ENCODE results near the gene SCAND1.
"Not testable (repeated sequence)": the region's sequence is repeated elsewhere in the genome, so short reads cannot be mapped to it uniquely, and the experiment has no call there.

SCAND1 gene

GRCh38 chr20:35956616-35957015, 2.3 kb upstream of the SCAND1 start:
- no peak for DNase-seq

DNA sequence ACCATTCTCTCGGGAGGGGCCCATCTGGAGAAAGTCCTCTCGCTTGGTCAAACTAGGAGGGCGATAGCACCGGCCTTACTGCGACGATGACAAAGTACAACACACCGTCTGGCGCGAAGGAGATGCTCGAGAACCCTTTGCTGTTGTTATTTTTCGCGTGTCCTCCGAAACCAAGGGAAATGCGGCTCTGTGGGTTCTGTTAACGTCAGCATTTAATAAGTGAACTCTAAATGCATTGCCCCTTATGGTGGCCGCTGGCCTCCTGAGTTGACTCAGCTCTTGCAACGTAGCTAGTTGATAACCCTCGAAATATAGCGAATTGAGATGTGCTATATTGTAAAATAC, 577 bp upstream of the SCAND1 start:
- DNase-seq, result peak; percentile 22 to 39

GRCh38 chr20:35953387-35954199, 709 bp downstream of the SCAND1 start:
- peak; percentile 5 to 31 for DNase-seq

DNA sequence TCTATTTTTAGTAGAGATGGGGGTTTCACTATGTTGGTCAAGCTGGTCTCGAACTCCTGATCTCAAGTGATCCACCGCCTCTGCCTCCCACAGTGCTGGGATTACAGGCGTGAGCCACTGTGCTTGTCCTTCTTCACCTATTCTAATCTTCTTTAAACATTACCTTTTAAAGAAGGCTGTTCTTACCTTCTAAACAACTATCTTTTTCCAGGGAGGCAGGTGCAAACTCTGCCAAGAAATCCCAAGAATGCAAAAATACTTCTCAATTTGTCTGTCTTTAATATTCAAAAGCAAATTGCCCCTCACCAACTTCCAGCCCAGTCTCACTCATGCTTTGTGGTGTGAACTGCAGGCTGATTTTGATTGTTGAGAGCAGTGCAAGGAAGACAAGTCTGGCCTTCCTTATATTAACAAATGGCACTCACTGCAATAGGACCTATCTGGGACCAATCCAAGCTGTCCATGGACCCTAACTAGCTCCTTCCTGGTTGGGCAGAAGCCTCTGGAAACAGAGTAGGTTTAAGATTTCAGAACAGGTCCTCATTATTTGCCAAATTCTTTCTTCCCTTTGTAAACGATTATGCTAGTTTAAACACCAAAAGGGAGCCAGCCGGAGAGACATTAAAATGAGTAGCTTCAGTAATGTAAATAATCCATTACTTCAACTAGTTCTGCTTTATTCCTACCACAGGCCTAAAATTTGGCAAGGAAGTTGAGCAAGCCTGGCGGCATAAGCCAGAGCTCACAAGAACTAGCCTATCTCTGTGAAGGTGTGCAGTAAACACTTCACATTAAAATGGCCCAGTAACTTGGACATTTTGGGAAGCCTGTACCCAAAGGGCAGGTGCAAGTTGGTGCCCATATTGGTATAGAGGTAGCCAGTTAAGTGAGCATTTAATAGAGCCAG, 1.6 kb downstream of the SCAND1 start:
- peak; percentile 53 to 70 for DNase-seq

- not testable (repeated sequence) for DNase-seq
These were observed 2.2 kb downstream of the SCAND1 start for GRCh38 chr20:35952080-35952479.

- no peak for DNase-seq
These were observed 4.2 kb downstream of the SCAND1 start for GRCh38 chr20:35950093-35950492.

- no peak for DNase-seq
These were observed 6.4 kb downstream of the SCAND1 start for GRCh38 chr20:35947907-35948306.

- peak; percentile 52 to 63 for DNase-seq
These were observed 6.8 kb downstream of the SCAND1 start for GRCh38 chr20:35947489-35947888.

DNA sequence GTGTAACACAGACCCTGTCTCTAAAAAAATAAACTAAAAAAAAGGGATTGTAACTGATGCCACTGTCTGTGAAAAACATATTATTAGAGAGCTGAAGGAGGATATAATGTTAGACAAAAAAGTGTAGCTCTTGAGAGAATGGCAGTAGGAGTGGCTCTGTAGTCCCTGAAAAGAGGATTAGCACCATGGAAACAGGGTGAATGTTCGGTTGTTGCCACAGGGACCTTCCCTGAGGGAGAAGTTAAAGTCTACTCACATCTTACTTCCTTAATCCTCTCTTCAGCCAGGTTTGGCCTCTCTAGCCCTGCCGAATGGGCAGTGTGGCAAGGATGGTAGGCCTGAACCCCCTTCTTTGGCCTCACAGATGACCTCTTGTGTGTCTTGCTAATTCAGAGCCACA, 12.1 kb downstream of the SCAND1 start:
- peak in 1 of 2 experiments; percentile 13 for DNase-seq

DNA sequence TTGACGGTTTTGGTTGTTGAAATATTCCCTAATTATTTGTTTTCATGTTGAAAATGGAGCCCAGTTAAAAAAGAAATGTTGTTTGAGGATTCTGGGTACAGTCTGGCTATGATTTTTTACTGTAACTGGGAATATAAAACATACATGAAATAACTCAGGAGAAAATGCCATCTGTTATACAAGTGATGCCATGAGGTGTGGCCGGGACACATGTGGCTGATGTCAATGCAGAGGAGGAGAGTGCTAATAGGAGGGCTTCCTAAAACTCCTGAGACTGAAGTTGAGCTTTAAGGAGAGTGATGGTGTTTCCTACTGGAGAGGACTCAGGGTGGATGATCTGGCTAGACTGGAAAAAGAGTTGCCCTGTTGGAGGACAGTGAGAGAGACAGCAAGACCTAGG, 12.7 kb downstream of the SCAND1 start:
- DNase-seq, result no peak

- no peak for DNase-seq
These were observed 15.0 kb downstream of the SCAND1 start for GRCh38 chr20:35939264-35939663.

GRCh38 chr20:35934050-35934449, 20.3 kb downstream of the SCAND1 start:
- DNase-seq, result no peak

DNA sequence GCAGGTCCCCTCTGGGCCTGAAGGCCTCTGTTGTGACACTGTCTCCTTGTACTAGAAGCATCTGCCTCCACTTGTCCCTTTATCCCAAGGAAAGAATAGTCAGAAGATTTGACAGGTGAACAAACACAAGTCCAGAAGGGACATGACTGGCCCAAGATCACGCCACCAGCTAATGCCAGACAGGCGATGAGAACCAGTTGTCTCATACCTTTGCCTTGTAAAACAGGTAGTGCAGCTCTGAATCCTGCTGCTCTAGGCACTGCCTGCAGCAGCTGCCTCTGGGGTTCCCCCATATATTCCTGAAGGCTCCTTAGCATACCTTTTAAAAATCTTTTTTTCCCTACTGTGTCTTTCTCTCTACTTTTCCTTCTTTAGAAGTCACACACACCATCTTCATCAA, 25.0 kb downstream of the SCAND1 start:
- no peak for DNase-seq

GRCh38 chr20:35920523-35920922, 33.8 kb downstream of the SCAND1 start:
- no peak for DNase-seq

- no peak for DNase-seq
These were observed 36.3 kb downstream of the SCAND1 start for GRCh38 chr20:35918021-35918420.

GRCh38 chr20:35917077-35917476, 37.2 kb downstream of the SCAND1 start:
- DNase-seq, result peak; percentile 83

- DNase-seq, result no peak
These were observed 41.4 kb downstream of the SCAND1 start for GRCh38 chr20:35912881-35913280.

DNA sequence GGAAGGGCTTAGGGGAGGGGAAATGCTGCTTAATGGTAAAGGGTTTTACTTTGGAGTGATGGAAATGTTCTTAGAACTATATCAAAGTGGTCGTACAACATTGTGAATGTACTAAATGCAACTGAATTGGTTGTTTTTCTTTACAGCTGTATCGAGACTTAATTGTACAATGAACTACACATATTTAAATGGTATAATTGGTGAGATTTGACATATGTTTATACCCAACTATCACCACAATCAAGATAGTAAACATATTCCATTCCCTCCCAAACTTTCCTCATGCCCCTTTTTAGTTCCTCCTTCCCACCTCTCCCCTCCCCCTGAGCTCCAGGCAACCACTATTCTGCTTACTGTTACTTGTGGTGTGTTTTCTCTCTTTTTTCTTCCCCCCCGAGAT, 44.0 kb downstream of the SCAND1 start:
- DNase-seq, result no peak

DNA sequence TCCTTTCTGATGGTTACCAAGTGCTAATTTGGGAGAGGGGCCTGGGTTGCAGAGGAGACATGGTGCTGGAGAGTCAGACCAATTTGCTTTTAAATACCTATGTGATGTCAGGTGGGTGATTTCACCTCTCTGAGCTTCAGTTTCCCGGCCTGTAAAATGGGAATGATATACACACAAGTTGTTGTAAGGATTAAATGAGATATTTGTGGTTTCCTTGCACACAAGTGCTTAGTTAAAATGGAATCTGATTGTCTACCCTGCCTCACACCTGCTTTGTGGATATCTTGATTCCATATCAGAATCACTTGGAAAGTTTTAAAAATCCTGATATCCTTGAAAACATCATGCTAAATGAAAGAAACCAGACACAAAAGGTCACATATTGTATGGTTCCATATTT, 44.5 kb downstream of the SCAND1 start:
- no peak for DNase-seq

GRCh38 chr20:35909176-35909575, 45.1 kb downstream of the SCAND1 start:
- no peak for DNase-seq

- no peak for DNase-seq
These were observed 46.3 kb downstream of the SCAND1 start for GRCh38 chr20:35908007-35908406.

- DNase-seq, result no peak
These were observed 47.1 kb downstream of the SCAND1 start for GRCh38 chr20:35907017-35907701.

DNA sequence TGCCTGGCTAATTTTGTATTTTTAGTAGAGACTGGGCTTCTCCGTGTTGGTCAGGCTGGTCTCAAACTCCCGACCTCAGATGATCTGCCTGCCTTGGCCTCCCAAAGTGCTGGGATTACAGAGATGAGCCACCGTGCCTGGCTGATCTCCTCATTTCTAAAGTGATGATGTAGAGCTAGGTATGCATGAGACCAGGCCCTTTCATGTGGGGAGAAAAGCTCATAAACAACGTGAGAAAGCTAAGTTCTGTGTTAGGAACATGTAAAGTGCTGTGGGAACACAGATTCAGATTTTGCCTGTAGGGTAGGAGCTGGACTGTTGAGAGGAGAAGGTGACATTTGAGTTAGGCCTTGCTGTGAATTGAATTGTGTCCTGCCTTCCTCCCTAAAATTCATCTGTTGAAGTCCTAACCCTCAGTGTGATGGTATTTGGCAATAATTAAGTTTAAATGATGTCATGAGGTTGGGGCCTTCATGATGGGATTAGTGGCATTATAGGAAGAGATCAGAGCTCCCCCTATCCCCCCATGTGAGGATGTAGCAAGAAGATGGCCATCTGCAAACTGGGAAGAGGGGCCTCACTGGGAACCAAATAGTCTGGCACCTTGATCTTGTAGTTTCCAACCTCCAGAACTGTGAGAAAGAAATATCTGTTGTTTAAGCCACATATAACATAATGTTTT, 49.2 kb downstream of the SCAND1 start:
- DNase-seq, result no peak

Measured in Kasumi-1 (cell line).